ENCODE data around the gene PCNP. TPM values are rescaled to one million over a fixed set of nuclear protein-coding genes. Genes with fewer than 3 reads are reported as not detected.

PCNP gene
- total RNA-seq, 1 donor from 2014 or later: 163 TPM

GRCh38 chr3:101556064-101556463, 17.9 kb upstream of the PCNP start:
- TF ChIP-seq CTCF (conservative IDR thresholded peaks at IDR 0.05): no peak
- Mint-ChIP-seq H3K4me1 (ENCODE audit: unreplicated experiment) (no peaks in the 10 kb centered on the region), H3K36me3 (no peaks in the 10 kb centered on the region), H3K27ac (no peak overlapping the region), H3K27me3 (peaks cover 16% of the 10 kb centered on the region), H3K9me3 (no peaks in the 10 kb centered on the region), H3K4me3 (no peak overlapping the region)
- DNase-seq (ENCODE audit: extremely low spot score, unreplicated experiment): no peak

GRCh38 chr3:101561630-101562328, 12.2 kb upstream of the PCNP start, which contains the start of gene TRMT10C:
Gene TRMT10C, plus strand, starts transcription at chr3:101561868. Its CDS starts 2,914 bp downstream, at chr3:101564782.
- H3K4me3 Mint-ChIP-seq: peak within 1 kb of the TSS; percentile 99
- no peaks in the 10 kb centered on the region for H3K9me3 Mint-ChIP-seq
- DNase-seq (ENCODE audit: extremely low spot score, unreplicated experiment): peak; percentile 88
- H3K27me3 Mint-ChIP-seq: peaks cover 6% of the 10 kb centered on the region
- peaks cover 14% of the 10 kb centered on the region for H3K4me1 Mint-ChIP-seq (ENCODE audit: unreplicated experiment)
- TF ChIP-seq CTCF (conservative IDR thresholded peaks at IDR 0.05): no peak
- peak within 1 kb of the TSS; percentile 98 for H3K27ac Mint-ChIP-seq
- peaks cover 23% of the 10 kb centered on the region for H3K36me3 Mint-ChIP-seq

GRCh38 chr3:101567528-101568317, 6.3 kb upstream of the PCNP start:
- no peak for TF ChIP-seq CTCF (conservative IDR thresholded peaks at IDR 0.05)
- Mint-ChIP-seq H3K4me3 (no peak overlapping the region), H3K27me3 (no peaks in the 10 kb centered on the region), H3K4me1 (ENCODE audit: unreplicated experiment) (peaks cover 14% of the 10 kb centered on the region), H3K9me3 (no peaks in the 10 kb centered on the region), H3K27ac (no peak overlapping the region), H3K36me3 (peaks cover 21% of the 10 kb centered on the region)
- DNase-seq (ENCODE audit: extremely low spot score, unreplicated experiment): no peak

GRCh38 chr3:101571028-101571895, 2.7 kb upstream of the PCNP start:
- TF ChIP-seq CTCF (conservative IDR thresholded peaks at IDR 0.05): no peak
- peaks cover 12% of the 10 kb centered on the region for H3K4me1 Mint-ChIP-seq (ENCODE audit: unreplicated experiment)
- no peak overlapping the region for H3K4me3 Mint-ChIP-seq
- DNase-seq (ENCODE audit: extremely low spot score, unreplicated experiment): no peak
- H3K36me3 Mint-ChIP-seq: peaks cover 9% of the 10 kb centered on the region
- H3K9me3 Mint-ChIP-seq: no peaks in the 10 kb centered on the region
- H3K27ac Mint-ChIP-seq: no peak overlapping the region
- no peaks in the 10 kb centered on the region for H3K27me3 Mint-ChIP-seq

GRCh38 chr3:101574388-101575112, 570 bp downstream of the PCNP start:
- no peaks in the 10 kb centered on the region for H3K27me3 Mint-ChIP-seq
- peaks cover 11% of the 10 kb centered on the region for H3K36me3 Mint-ChIP-seq
- no peaks in the 10 kb centered on the region for H3K9me3 Mint-ChIP-seq
- peak overlapping the region; percentile 100 for H3K27ac Mint-ChIP-seq
- no peak for TF ChIP-seq CTCF (conservative IDR thresholded peaks at IDR 0.05)
- DNase-seq (ENCODE audit: extremely low spot score, unreplicated experiment): no peak
- peak overlapping the region; percentile 99 for H3K4me3 Mint-ChIP-seq
- peaks cover 19% of the 10 kb centered on the region for H3K4me1 Mint-ChIP-seq (ENCODE audit: unreplicated experiment)

Data from type B pancreatic cell (in vitro differentiated cells).